ENCODE data around the gene JAGN1.
"Not testable (repeated sequence)": the region's sequence is repeated elsewhere in the genome, so short reads cannot be mapped to it uniquely, and the experiment has no call there.

The JAGN1 gene

DNA sequence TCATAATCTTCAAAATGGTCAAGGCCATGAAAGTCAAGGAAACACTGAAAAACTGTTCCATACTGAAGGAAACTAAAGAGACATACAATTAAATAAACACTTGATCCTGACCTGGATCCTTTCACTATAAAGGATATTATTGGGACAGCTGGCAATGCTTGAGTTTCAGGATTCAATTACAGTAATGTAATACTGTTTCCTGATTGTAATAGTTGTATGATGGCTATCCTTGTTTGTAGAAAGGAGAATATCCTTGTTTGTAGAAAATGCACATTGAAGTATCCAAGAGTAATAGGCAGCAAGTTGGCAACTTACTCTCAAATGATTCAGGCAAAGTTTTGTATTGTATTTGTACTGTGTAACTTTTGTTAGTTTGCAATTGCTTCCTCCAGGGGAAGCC, 15.0 kb upstream of the JAGN1 start:
- no peak for DNase-seq (ENCODE audit: low read depth)
- TF ChIP-seq, protein P1, sequence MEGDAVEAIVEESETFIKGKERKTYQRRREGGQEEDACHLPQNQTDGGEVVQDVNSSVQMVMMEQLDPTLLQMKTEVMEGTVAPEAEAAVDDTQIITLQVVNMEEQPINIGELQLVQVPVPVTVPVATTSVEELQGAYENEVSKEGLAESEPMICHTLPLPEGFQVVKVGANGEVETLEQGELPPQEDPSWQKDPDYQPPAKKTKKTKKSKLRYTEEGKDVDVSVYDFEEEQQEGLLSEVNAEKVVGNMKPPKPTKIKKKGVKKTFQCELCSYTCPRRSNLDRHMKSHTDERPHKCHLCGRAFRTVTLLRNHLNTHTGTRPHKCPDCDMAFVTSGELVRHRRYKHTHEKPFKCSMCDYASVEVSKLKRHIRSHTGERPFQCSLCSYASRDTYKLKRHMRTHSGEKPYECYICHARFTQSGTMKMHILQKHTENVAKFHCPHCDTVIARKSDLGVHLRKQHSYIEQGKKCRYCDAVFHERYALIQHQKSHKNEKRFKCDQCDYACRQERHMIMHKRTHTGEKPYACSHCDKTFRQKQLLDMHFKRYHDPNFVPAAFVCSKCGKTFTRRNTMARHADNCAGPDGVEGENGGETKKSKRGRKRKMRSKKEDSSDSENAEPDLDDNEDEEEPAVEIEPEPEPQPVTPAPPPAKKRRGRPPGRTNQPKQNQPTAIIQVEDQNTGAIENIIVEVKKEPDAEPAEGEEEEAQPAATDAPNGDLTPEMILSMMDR (IDR thresholded peaks at IDR 0.05; ENCODE audit: insufficient read depth, low read depth, low read length, missing control alignments), result no peak
- H3K4me3 ChIP-seq (ENCODE audit: low read length), result no peak overlapping the region

DNA sequence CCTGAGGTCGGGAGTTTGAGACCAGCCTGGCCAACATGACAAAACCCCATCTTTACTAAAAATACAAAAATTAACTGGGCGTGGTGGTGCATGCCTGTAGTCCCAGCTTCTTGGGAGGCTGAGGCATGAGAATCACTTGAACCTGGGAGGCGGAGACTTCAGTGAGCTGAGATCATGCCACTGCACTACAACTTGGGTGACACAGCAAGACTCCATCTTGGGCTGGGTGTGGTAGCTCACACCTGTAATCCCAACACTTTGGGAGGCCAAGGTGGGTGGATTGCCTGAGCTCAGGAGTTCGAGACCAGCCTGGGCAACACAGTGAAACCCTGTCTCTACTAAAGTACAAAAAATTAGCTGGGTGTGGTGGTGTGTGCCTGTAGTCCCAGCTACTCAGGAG, 14.2 kb upstream of the JAGN1 start:
- DNase-seq (ENCODE audit: low read depth); H3K4me3 ChIP-seq (ENCODE audit: low read length): not testable (repeated sequence)

DNA sequence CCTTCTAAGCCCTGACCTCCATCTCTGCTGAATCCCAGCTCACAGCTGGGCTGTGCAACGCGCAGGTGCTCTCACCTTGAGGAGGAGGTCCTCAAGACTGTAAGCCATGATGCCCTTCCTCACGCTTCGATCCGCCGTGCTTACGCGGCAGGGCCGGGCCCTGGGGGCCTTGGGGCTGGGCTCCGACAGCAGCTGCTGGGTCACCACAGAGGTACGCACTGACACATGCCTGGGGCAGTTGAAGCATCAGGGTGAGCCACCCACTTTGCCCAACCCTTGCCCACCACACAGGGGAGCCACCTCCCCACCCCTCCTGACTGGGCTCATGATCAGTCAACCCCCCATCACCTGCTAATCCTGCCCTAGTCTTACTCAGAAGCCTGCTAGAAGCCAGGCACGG, 13.4 kb upstream of the JAGN1 start:
- H3K4me3 ChIP-seq (ENCODE audit: low read length), result no peak overlapping the region
- no peak for DNase-seq (ENCODE audit: low read depth)

DNA sequence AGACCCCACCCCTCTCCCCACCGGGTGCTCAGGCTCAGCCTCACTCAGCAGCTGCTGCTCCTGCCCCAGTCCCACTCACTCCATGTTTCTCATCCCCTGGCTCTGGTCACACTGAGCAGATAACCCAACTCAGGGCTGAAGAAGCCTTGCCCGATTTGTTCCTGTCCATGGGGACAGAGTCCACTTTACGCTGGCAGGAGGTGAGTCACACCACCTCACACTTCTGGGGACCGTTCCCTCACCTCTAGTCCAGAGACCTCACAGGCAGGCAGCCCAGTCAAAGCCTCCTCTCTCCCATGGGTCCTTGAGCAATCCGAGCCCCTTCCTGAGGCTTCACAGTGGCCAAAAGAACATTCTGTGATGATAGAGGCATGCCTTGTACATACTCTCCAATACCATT, 11.7 kb upstream of the JAGN1 start:
- TF ChIP-seq, protein P1 (IDR thresholded peaks at IDR 0.05; ENCODE audit: insufficient read depth, low read depth, low read length, missing control alignments), result no peak
- no peak for DNase-seq (ENCODE audit: low read depth)
- no peak overlapping the region for H3K4me3 ChIP-seq (ENCODE audit: low read length)

More for the DNA sequence above, 13.4 kb upstream of the JAGN1 start:
- TF ChIP-seq, protein P1 (IDR thresholded peaks at IDR 0.05; ENCODE audit: insufficient read depth, low read depth, low read length, missing control alignments), result no peak

DNA sequence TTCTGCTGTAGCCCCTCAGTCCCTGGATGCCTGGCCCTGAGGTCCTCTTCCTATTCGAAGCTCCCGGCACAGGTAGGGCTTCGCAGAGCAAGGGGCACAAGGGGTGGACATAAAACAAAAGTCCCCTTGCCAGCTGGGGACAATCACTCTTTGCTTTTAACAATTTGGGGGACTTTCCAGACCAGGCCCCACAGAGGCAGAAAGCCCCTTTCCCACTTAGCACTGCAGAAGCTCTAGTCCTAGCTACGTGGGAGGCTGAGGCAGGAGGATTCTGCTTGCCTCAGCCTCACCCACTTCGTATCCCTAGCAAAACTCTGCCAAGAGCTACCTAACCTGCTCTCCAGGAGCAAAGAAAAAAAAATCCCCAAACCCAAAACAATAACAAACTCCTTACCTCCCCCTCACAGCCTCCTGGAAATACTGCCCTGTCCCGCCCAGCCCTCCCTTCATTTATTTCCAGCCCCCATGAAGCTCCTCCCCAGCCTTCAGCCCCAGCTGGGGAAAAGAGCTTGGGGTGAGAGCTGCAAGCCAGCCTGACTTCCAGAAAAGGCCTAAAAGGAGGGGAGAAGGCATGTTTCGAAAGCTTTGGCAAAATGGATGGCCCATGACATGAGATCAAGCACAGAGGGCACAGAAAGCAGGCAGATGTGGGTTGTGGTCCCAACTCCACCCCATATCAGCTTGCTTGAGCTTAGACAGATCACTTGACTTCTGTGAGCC, 10.4 kb upstream of the JAGN1 start, which contains the start of gene CIDEC:
Gene CIDEC, minus strand, starts transcription at position 424 of the 720 bp plus-strand sequence. CDS start 1,767 bp downstream, outside the sequence.
- TF ChIP-seq, protein P1 (IDR thresholded peaks at IDR 0.05; ENCODE audit: insufficient read depth, low read depth, low read length, missing control alignments), result no peak
- no peak for DNase-seq (ENCODE audit: low read depth)
- H3K4me3 ChIP-seq (ENCODE audit: low read length), result no peak within 1 kb of the TSS

DNA sequence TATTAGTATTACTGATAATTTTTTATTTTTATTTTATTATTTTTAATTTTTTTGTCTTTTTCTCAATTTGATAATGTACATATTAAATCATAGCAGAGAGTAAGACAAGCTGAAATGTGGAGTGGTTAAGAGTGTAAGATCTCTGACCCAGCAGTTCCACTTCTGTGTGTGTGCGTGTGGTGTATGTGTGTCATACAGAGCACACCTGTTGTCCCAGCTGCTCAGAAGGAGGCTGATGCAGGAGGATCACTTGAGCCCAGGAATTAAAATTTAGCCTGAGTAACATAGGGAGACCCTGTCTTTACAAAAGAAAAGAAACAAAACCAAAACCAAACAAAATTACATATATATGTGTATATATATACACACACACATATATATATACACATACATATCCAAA, 9.0 kb upstream of the JAGN1 start:
- TF ChIP-seq, protein P1 (IDR thresholded peaks at IDR 0.05; ENCODE audit: insufficient read depth, low read depth, low read length, missing control alignments), result no peak
- H3K4me3 ChIP-seq (ENCODE audit: low read length), result no peak overlapping the region
- DNase-seq (ENCODE audit: low read depth), result no peak

DNA sequence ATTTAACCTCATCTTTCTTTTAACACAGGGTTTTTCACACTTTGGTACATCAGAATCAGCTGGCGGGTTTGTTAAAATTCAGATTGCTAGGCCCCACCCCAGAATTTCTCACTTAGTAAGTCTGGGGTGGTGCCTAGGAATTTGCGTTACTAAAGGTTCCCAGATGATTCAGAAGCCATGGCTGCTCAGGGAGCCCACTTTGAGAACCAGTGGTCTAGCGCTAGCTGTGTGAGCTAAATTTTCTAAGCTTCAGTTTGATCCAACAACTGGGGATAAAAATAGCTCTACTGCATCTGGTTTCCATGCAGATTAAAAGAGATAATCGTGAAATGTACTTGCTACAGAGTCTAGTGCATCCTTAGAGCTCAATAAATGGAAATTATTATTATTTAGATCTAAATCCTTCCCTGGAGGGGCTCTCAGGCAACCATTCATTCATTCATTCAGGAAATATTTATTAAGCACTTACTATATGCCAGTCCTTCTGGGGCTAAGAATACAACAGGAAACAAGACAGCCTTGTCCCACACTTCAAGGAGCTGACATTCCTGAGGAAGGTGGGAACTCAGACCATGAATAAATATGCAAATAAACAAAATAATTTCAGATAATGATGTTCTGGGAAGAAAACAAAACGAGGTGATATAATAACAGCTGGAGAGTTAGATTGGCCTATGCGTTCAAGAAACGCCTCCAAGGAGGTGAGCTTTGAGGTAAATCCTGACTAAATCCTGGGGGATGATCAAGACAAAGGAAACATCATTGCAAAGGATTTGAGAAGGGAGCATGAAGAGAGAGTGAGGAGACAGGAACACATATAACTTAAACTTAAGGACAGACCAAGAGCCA, 6.5 kb upstream of the JAGN1 start:
- DNase-seq (ENCODE audit: low read depth), result no peak
- H3K4me3 ChIP-seq (ENCODE audit: low read length), result no peak overlapping the region
- TF ChIP-seq, protein P1 (IDR thresholded peaks at IDR 0.05; ENCODE audit: insufficient read depth, low read depth, low read length, missing control alignments), result no peak

Measured in epithelial cell of esophagus (primary cell).